ENCODE results near the gene ZDHHC14. TPM values are rescaled to one million over a fixed set of nuclear protein-coding genes. Genes with fewer than 3 reads are reported as not detected.

The ZDHHC14 gene
- total RNA-seq, 1 experiment from 2014 or later = 1.7 TPM

- Histone ChIP-seq H3K27me3 (ENCODE audit: insufficient read depth, low read length) (no peaks in the 10 kb centered on the region), H3K14ac (ENCODE audit: insufficient read depth, low read length) (no peak overlapping the region), H3K23ac (ENCODE audit: insufficient read length, low read depth, low read length) (no peak overlapping the region), H3K23me2 (ENCODE audit: insufficient read length, low read depth, low read length, poor library complexity, severe bottlenecking) (no peaks in the 10 kb centered on the region), H3K4me2 (ENCODE audit: insufficient read depth, insufficient read length, low read length) (no peak overlapping the region), H3K4ac (ENCODE audit: low read depth, low read length) (no peak overlapping the region), H4K20me1 (ENCODE audit: control insufficient read depth, insufficient read depth, insufficient read length) (no peaks in the 10 kb centered on the region), H3K79me2 (ENCODE audit: insufficient read depth, low read length) (no peaks in the 10 kb centered on the region), H2BK12ac (ENCODE audit: insufficient read length, low read depth, low read length) (no peak overlapping the region), H4K5ac (ENCODE audit: insufficient read length, low read depth, low read length) (no peak overlapping the region), H3T11ph (ENCODE audit: low read length) (no peak overlapping the region), H2BK20ac (ENCODE audit: low read depth, low read length, poor library complexity, severe bottlenecking) (no peak overlapping the region), H2BK5ac (ENCODE audit: insufficient read length, low read length) (no peak overlapping the region), H4K8ac (replicated peaks; ENCODE audit: insufficient read length, low read depth, low read length) (no peak overlapping the region), H3K56ac (ENCODE audit: insufficient read length, low read depth, low read length) (no peak overlapping the region), H3K18ac (ENCODE audit: insufficient read length, low read depth, low read length) (no peak overlapping the region), H4K91ac (ENCODE audit: insufficient read length, low read depth, low read length) (no peak overlapping the region), H2BK15ac (ENCODE audit: low read depth, low read length) (no peak overlapping the region), H3K9me3 (ENCODE audit: control insufficient read depth, low read depth, low read length) (no peaks in the 10 kb centered on the region), H2AFZ (ENCODE audit: low read length) (no peak overlapping the region), H2BK120ac (ENCODE audit: low read depth, low read length, poor library complexity, severe bottlenecking) (no peak overlapping the region), H3K27ac (ENCODE audit: insufficient read length, low read depth, low read length) (no peak overlapping the region), H3K4me1 (ENCODE audit: insufficient read depth, low read length) (no peaks in the 10 kb centered on the region), H3K79me1 (ENCODE audit: insufficient read depth, low read depth, low read length, poor library complexity, severe bottlenecking) (no peaks in the 10 kb centered on the region), H2AK5ac (ENCODE audit: insufficient read length, low read length) (no peak overlapping the region), H3K9ac (ENCODE audit: extremely low read depth, insufficient read length, low read length) (no peak overlapping the region)
- Mint-ChIP-seq H3K9me3 (no peaks in the 10 kb centered on the region), H3K4me3 (no peak overlapping the region; a peak in 1 of 5 replicates), H3K27me3 (ENCODE audit: low read depth) (no peaks in the 10 kb centered on the region), H3K27ac (no peak overlapping the region; a peak in 1 of 7 replicates), H3K36me3 (ENCODE audit: insufficient read depth in 1 of 3, low read depth in 3 of 3) (peaks cover 0 to 3% (median 0%) of the 10 kb centered on the region in 3 experiments; a peak in 1 of 7 replicates), H3K4me1 (peaks cover 9 to 10% of the 10 kb centered on the region in 2 experiments; a peak in 3 of 4 replicates)
- no CpG with 5 or more reads among the region's 15 CpGs for WGBS (ENCODE audit: extremely low coverage, insufficient read length, low lambda C conversion rate)
- TF ChIP-seq CTCF (conservative IDR thresholded peaks at IDR 0.05) = no peak
- no peak for DNase-seq
Observed at GRCh38 chr6:157561929-157562810, 181.2 kb downstream of the ZDHHC14 start.

Measured in H9 (cell line).